Embryonic facial prominence (tissue), 1 donor: Measurements from ENCODE around the gene AKR1B15.
"Not testable (repeated sequence)": the region's sequence is repeated elsewhere in the genome, so short reads cannot be mapped to it uniquely, and the experiment has no call there.

Experiments used
- DNase-seq: peaks from one replicate; pipeline ENCODE4 v3.0.0-alpha.2; 2016; ENCODE audit errors: extremely low spot score

The AKR1B15 gene

DNA sequence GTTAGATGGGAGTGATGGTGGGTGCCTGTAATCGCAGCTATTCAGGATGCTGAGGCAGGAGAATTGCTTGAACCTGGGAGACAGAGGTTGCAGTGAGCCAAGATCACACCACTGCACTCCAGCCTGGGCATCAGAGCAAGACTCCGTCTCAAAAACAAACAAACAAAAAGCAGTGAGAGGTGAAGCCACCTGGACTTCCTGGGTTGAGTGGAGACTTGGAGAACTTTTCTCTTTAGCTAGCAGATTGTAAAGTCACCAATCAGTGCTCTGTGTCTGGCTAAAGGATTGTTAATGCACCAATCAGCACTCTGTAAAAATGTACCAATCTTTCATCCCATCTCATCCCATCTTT is 14.5 kb downstream of the AKR1B15 start:
- not testable (repeated sequence) for DNase-seq

- no peak for DNase-seq
Measured at GRCh38 chr7:134565643-134566136, 16.8 kb downstream of the AKR1B15 start.

DNA sequence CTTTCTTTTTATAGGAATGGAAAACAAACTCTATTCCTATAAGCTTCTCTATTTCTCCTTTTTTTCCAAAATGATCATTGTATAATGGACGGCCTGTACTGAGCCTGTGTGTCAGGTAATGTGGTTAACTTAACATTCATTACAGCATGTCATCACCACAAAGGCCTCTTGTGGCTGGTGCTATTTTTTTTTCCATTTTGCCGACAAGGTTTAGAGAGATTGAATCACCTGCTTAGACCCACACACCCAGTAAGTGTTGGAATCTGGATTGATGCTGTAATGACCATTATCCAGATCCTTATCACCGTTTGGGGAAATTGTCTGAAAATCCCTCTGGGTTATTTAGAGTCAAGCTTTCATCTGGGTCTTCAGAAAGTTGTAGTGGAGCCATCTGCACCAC is 18.5 kb downstream of the AKR1B15 start:
- DNase-seq: no peak

- DNase-seq: not testable (repeated sequence)
Measured at GRCh38 chr7:134569962-134570361, 21.1 kb downstream of the AKR1B15 start.

GRCh38 chr7:134571101-134571500 is 22.2 kb downstream of the AKR1B15 start:
- DNase-seq: no peak

- DNase-seq: no peak
Measured at GRCh38 chr7:134571746-134572461, 23.0 kb downstream of the AKR1B15 start.

DNA sequence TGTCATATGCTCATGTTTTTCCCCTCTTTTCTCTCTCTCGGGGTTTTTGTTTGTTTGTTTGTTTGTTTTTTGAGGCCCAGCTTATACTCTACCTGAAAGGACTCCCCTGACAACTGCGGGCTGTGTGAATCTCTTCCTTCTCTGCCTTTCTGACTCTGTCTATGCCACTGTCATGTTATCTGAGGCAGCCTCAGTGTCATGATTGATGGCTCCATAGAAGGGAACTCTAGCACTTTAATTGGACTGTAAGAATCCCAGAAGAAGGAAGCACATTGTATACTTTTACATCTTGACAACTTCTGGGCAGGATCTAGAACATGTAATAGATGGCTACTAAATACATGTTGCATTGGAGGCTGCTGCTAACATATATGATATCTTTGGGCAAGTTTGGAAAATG is 25.4 kb downstream of the AKR1B15 start:
- no peak for DNase-seq

DNA sequence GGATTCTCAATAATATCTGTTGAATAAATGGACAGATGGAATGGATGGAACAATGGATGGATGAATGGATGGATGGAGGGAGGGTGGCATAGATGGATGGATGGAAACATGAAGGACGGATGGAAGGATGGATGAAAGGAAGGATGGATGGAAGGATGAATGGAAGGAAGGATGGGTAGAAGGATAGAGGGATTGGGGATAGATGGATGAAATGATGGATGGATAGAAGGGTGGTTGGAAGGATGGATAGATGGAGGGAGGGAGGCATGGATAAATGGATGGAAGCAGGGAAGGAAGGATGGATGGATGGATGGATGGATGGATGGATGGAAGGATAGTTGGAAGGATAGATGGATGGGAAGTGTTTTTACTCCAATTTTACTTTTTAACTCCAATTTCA is 35.4 kb downstream of the AKR1B15 start:
- DNase-seq: no peak

GRCh38 chr7:134585897-134586296 is 37.0 kb downstream of the AKR1B15 start:
- no peak for DNase-seq

GRCh38 chr7:134587750-134588149 is 38.8 kb downstream of the AKR1B15 start:
- DNase-seq: no peak

- DNase-seq: no peak
Measured at GRCh38 chr7:134589491-134589941, 40.6 kb downstream of the AKR1B15 start.

DNA sequence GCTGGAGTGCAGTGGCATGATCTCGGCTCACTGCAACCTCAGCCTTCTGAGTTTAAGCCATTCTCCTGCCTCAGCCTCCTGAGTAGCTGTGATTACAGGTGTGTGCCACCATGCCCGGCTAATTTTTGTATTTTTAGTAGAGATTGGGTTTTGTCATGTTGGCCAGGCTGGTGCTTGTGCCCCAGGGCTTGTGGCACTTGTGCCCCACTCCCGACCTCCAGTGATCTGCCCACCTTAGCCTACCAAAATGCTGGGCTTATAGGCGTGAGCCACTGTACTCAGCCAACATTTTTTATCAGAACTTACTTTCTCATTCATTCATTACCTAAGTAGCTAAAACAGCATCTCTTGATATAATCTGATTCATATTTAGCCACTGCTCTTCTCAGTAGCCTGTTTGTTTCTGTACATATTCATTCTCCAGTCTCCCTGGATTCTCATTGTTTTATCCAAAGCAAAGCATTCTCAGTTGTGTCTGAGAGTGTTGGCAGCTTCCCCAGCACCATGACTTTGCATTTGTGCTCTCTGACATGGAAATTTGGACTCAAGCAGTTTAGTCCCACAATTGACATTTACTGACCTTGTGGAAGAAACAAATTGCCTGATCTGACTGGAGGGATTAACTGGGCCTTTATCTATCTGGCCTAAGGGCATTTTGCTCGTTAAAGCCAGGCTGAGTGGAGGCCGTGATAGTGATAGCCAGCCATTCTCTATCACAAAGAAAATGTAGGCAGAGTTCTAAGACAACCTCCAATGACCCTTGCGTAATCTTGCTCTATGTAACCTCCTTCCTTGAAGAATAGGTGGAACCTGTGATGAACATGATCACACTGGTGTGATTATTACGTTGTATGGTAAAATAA is 44.9 kb downstream of the AKR1B15 start:
- no peak for DNase-seq

- DNase-seq: no peak
Measured at GRCh38 chr7:134594877-134595276, 46.0 kb downstream of the AKR1B15 start.

DNA sequence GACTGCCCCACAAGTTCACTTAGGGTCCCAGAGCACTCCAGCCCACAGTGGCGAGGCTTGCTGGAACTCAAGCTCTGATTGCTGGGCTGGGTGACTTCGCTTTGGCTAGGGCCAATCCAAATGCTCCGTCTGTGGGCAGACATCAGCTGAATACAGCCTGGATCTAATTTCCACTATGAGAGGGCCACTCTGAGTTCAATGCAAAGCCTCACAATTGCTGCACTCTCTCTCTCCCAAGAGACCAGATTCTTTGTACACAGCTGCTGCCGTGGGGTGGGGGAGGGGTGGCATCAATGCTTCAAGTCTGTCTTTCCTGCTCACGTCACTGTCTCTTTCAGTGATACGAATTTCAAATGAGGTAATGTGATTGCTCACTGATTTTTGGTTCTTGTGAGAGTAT is 50.5 kb downstream of the AKR1B15 start:
- no peak for DNase-seq

GRCh38 chr7:134601459-134601858 is 52.5 kb downstream of the AKR1B15 start:
- DNase-seq: no peak

GRCh38 chr7:134602881-134603451 is 54.1 kb downstream of the AKR1B15 start:
- no peak for DNase-seq

DNA sequence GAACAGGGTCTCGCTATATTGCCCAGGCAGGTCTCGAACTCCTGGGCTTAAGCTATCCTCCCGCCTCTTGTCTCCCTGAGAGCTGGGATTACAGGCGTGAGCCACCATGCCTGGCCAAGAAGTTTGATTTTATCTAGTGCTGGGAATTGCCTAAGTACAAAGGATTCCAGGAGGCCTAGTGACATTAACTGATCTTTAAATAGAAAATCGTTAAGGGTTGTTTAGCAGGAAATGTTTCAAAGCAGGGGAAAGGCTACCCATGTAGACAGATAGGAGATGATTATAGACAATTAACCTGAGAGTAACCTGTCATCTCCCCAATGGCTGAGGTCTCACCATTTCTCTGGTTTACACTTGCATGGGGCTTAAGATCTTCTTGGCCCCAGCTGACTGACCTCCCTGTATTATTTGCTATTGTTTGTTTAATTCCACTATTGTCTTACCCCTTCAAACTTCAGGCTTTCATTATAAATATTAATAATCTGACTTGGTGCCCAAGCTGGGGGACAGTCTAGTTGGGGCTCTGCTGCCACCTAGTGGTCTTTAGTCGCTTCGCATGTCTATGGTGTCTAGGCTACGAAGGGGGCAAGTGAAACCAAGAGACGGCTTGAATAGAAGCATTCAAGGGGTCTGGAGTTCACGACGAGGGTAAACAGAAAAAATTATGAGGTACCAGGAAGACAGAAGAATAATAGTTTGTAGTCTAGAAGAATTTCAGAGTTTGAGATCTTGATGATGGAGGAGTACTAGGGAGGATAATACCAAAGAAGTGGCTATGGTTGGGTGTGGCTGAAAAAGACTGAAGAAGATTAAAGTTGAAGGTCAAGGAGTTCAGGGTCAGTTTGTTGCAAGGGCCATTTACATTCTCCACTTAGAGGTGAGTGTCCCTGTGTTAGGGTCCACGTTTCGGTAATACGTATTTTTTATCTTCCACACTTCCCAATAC is 57.3 kb downstream of the AKR1B15 start:
- DNase-seq: peak; percentile 57

- no peak for DNase-seq
Measured at GRCh38 chr7:134611611-134612151, 62.8 kb downstream of the AKR1B15 start.

- DNase-seq: no peak
Measured at GRCh38 chr7:134612197-134612596, 63.3 kb downstream of the AKR1B15 start.

- no peak for DNase-seq
Measured at GRCh38 chr7:134613623-134614347, 64.9 kb downstream of the AKR1B15 start.
